CD4-positive, alpha-beta T cell treated with Interleukin-15 for 4 hours (primary cell): ENCODE results near the gene PAOX.
"Not testable (repeated sequence)": the region's sequence is repeated elsewhere in the genome, so short reads cannot be mapped to it uniquely, and the experiment has no call there.

Experiments used
- DNase-seq: peaks from one replicate; pipeline ENCODE4 v3.0.0-alpha.2; 2020; ENCODE audit warnings: low spot score

The PAOX gene

DNA sequence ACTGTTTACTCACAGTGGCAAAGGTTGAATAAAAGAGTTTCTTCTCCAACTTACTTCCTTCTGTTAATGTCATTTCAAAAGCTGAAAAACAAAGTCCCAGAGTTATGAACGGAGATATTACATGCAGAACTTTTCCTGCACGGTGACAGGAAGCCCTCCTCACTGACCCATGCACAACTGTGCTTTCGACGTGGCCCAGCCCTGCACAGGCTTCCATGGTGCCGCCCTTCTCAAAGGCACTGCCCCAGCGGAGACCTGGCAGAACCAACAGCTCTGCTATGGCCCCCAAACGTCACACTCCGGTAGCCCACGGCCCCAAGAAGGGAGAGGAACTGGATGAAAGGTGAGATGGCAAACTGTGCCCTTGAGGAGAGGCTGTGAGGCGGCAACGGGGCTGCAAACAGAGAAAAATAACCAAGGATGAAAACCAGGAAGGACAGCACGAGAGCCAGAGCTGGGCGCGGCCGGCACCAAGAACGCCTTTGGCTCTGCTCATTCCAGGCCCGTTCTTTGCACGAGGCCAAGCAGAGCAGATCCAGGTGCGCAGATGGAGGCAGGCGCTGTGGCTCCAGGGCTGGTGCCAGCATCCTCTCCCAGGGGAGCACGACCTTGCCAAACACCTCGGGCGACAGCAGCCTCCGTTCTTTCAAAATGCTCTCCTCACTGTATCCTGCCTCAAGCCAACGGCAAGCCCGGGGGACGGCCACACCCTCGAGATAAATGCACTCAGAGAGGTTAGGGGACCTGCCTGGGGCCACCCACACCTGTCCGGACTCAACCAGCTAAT, 14.2 kb upstream of the PAOX start:
- DNase-seq = no peak

GRCh38 chr10:133365461-133366129, 13.5 kb upstream of the PAOX start:
- DNase-seq = no peak

DNA sequence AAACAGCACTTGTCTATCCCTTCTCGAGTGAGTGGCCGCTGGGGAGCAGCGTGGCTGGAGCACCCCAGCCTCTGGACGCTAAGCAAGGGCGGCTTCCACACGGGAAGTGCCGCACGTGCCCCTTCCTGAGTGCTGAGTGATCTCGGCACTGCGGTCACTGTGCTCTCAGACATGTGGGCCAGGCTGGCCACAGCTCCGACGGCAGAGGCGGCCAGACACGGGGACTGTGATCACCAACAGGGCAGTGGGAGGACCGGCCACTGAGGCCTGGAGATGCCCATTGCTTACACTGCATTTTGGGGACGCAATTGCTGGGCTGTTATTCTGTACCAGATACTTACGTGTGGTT, 13.0 kb upstream of the PAOX start:
- no peak for DNase-seq

DNA sequence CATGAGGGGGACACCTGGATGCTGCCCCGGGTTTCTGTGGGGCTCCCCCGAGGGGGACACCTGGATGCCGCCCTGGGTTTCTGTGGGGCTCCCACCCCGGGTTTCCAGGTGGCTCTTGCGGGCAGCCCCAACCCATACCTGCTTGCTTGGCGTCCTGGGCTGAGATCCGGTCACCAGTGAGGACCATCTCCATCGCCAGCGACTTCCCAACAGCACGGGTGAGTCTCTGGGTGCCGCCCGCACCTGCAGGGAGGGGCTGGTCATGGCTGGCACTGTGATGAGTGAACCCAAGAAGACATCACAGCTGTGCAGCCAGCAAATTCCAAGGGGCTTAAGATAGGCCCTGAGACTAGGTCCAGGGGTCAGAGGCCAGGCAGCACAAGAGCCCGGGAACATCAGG, 12.3 kb upstream of the PAOX start:
- no peak for DNase-seq

GRCh38 chr10:133367461-133367860, 11.6 kb upstream of the PAOX start:
- DNase-seq = not testable (repeated sequence)

GRCh38 chr10:133368153-133368552, 10.9 kb upstream of the PAOX start:
- DNase-seq = no peak

DNA sequence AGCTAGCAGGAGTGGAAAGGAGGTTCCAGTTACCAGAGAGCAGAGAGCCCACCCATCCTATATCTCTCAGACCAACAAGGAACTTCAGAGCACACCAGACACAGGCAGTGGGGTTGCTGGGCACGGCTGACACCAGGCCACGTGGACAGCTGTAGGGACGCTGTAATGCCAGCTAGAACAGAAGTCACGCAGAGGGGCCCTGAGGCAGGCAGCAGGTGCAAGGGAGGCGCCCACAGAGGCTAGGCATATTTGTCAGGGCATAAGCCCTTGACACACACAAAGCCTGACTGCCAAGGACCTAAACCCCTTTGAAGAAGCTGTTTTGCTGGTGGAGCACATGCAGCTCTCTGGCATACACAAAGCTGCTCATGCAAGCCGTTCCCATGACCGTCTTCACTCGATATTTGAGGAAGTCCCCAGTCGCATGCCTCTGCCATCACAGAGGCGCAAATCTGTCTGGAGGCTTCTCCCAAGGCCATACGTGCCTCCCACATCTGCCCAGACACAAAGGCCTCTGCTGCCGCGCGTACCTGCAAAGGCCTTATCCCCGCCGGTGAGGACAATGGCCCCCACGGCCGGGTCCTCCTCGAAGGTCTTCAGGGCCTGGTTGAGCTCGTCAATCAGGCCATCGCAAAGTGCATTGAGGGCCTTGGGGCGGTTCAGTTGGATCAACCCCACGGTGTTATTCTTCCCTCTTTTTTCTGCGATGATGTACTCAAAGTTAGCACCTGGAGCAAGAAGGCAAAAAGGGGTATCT, 8.9 kb upstream of the PAOX start:
- no peak for DNase-seq

GRCh38 chr10:133372507-133372906, 6.6 kb upstream of the PAOX start:
- DNase-seq = no peak

- peak; percentile 93 for DNase-seq
These were observed 5.6 kb upstream of the PAOX start, which contains the start of gene ECHS1 for GRCh38 chr10:133373174-133374090. TSS of gene ECHS1 (minus strand) at chr10:133373354. CDS start at chr10:133373333, 21 bp downstream.

DNA sequence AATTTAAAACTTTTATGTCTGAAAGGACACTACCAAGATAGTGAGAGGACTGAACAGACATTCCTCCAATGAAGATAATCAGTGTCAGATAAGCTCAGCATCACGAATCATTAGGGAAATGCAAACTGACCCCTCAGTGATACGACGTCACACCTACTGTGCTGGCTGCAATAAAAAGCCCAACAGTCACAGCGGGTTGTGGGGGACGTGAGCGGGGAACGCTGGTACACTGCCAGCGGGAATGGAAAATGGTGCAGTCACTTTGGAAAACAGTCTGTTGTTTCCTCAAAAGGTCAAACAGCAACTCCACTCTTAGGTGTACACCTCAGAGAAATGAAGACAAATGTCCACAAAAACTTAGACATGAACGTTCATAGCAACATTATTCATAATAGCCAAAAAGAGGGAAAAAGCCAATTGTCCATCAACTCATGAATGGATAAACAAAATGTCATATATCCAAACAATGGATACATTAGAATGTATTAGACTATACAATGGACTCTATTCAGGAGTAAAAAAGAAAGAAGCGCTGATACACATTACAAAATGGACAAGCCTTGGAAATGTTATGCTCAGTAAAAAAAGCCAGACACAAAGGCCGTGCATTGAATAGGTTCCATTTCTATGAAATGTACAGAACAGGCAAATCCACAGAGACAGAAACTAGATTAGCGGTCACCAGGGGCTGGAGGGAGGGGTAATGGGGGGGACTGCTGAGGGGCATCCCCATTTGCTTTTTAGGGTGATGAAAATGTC, 3.5 kb upstream of the PAOX start:
- DNase-seq = no peak

GRCh38 chr10:133376183-133376582, 2.9 kb upstream of the PAOX start:
- DNase-seq = not testable (repeated sequence)

DNA sequence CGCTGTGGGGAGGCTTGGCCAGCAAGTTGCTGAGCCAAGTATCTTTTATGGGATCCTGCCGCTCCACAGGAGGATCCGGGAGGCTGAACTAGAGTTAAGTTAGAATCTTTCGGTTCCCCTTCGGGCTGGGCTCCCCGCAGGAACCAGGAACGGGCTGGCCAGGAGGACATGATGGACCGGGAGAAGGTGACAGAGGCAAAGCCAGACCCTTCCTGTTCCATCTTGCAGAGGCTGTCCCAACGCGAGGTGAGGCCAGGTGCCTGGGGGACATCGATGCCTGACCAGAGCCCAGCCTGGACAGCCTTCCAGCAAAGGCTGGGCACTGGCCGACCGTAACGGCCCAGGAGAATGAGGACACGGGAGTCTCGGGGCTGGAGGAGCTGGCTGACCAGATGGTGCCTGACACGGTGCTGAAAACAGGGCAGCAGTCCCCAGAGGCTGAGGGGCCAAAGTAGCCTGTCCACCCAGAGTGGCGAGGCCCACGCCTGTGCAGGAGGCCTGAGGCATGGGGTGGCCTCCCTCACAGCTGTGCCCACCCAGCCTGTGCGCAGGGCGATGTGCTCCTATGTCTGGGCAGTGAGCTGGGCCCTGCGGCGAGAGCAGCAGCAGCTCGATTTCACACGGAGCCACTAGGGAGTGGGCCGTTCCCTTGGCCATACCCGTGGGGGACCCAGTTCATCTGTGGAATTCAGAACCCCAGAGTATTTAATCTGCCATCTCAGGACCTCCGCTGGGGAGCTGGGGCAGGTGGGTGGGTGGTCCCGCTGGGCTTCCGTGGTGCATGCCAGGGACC, 1.8 kb upstream of the PAOX start:
- DNase-seq = no peak

GRCh38 chr10:133377818-133378250, 1.2 kb upstream of the PAOX start:
- no peak for DNase-seq

- DNase-seq = peak; percentile 48
These were observed 588 bp upstream of the PAOX start for GRCh38 chr10:133378251-133379096.

GRCh38 chr10:133379801-133380666, 972 bp downstream of the PAOX start:
- no peak for DNase-seq

- no peak for DNase-seq
These were observed 2.0 kb downstream of the PAOX start for GRCh38 chr10:133381036-133381435.

- DNase-seq = no peak
These were observed 4.5 kb downstream of the PAOX start for GRCh38 chr10:133383551-133383950.

- DNase-seq = no peak
These were observed 5.0 kb downstream of the PAOX start for GRCh38 chr10:133384071-133384470.
